ELR (cell line): ENCODE results near the gene GFOD2.

ENCODE experiments used
- DNase-seq: peaks from one replicate; pipeline ENCODE4 v3.0.0-alpha.2; 2015; ENCODE audit warnings: low read depth

GFOD2 gene

GRCh38 chr16:67657751-67658518 lies 61.2 kb downstream of the GFOD2 start:
- no peak for DNase-seq

- DNase-seq = no peak
Measured at GRCh38 chr16:67657017-67657608, 62.0 kb downstream of the GFOD2 start.

GRCh38 chr16:67656344-67657016 lies 62.6 kb downstream of the GFOD2 start:
- DNase-seq = no peak

GRCh38 chr16:67655363-67655762 lies 63.8 kb downstream of the GFOD2 start:
- DNase-seq = no peak

- no peak for DNase-seq
Measured at GRCh38 chr16:67654403-67654911, 64.7 kb downstream of the GFOD2 start.

GRCh38 chr16:67653789-67654402 lies 65.2 kb downstream of the GFOD2 start:
- no peak for DNase-seq

GRCh38 chr16:67653128-67653788 lies 65.9 kb downstream of the GFOD2 start:
- peak; percentile 44 for DNase-seq

- DNase-seq = peak; percentile 54
Measured at GRCh38 chr16:67652578-67653127, 66.5 kb downstream of the GFOD2 start.

- DNase-seq = no peak
Measured at GRCh38 chr16:67651847-67652246, 67.3 kb downstream of the GFOD2 start.

- no peak for DNase-seq
Measured at GRCh38 chr16:67651039-67651438, 68.1 kb downstream of the GFOD2 start.

GRCh38 chr16:67650023-67650422 lies 69.1 kb downstream of the GFOD2 start:
- DNase-seq = no peak

GRCh38 chr16:67649494-67649931 lies 69.6 kb downstream of the GFOD2 start:
- peak; percentile 53 for DNase-seq

GRCh38 chr16:67648764-67649407 lies 70.2 kb downstream of the GFOD2 start:
- no peak for DNase-seq

- no peak for DNase-seq
Measured at GRCh38 chr16:67648088-67648763, 70.9 kb downstream of the GFOD2 start.

- no peak for DNase-seq
Measured at GRCh38 chr16:67647681-67648080, 71.4 kb downstream of the GFOD2 start.

GRCh38 chr16:67647111-67647651 lies 71.9 kb downstream of the GFOD2 start:
- no peak for DNase-seq

GRCh38 chr16:67645397-67646121 lies 73.6 kb downstream of the GFOD2 start:
- no peak for DNase-seq

- no peak for DNase-seq
Measured at GRCh38 chr16:67644038-67644437, 75.1 kb downstream of the GFOD2 start.
